Measurements from ENCODE around the gene ASMT. TPM values are rescaled to one million over a fixed set of nuclear protein-coding genes. Genes with fewer than 3 reads are reported as not detected.

Gene ASMT
- total and polyA plus RNA-seq, 2 donors from 2014 or later: 0.22 TPM; not detected in 1

DNA sequence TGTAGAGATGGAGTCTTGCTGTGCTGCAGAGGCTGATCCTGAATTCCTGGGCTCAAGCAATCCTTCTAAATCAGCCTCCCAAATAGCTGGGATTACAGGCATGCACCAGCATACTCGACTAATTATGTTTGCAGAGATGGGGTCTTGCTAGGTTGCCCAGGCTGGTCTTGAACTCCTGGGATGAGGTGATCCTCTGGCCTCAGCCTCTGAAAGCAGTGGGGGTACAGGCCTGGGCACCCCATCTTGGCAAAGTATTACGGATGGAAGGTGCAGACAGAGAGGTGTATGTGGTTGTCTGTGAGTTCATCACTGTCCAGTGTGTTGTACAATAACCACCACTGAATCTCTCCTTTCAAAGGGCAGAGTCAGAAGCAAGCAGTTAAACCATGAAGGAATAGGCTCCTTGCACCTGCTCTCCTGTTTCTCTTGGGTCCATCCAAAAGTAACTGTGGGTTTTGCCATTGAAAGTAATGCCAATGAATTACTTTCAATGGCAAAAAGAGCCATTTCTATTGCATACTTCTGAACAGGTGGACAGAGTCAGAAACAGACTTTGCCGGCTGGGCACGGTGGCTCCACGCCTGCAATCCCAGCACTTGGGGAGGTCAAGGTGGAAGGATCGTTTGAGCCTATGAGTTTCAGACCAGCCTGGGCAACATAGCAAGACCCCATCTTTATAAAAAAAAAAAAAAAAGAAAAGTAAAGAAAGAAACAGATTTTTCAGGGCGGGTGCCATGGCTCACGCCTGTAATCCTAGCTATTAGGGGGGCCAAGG is 30.4 kb upstream of the ASMT start:
- Histone ChIP-seq H3K27me3 (ENCODE audit: control insufficient read depth, insufficient read depth, low read length) (no peaks in the 10 kb centered on the region), H3K9me3 (ENCODE audit: control insufficient read depth in 2 of 3, insufficient read depth in 1 of 3, low read length in 3 of 3) (no peaks in the 10 kb centered on the region), H3K9ac (ENCODE audit: low read length in 3 of 3) (no peak overlapping the region), H3K4me1 (ENCODE audit: control insufficient read depth in 2 of 3, insufficient read depth in 2 of 3, low read depth in 1 of 3, low read length in 3 of 3) (no peaks in the 10 kb centered on the region), H3K36me3 (ENCODE audit: control insufficient read depth in 2 of 3, insufficient read depth in 3 of 3, low read length in 3 of 3) (no peaks in the 10 kb centered on the region), H3K27ac (ENCODE audit: low read depth in 2 of 2, low read length in 2 of 2) (no peak overlapping the region), H3K4me3 (ENCODE audit: low read length in 3 of 3) (no peak overlapping the region)
- no peak for DNase-seq
- intact Hi-C loops (cut with DNase I): no loop called here
- TF ChIP-seq, protein P1, sequence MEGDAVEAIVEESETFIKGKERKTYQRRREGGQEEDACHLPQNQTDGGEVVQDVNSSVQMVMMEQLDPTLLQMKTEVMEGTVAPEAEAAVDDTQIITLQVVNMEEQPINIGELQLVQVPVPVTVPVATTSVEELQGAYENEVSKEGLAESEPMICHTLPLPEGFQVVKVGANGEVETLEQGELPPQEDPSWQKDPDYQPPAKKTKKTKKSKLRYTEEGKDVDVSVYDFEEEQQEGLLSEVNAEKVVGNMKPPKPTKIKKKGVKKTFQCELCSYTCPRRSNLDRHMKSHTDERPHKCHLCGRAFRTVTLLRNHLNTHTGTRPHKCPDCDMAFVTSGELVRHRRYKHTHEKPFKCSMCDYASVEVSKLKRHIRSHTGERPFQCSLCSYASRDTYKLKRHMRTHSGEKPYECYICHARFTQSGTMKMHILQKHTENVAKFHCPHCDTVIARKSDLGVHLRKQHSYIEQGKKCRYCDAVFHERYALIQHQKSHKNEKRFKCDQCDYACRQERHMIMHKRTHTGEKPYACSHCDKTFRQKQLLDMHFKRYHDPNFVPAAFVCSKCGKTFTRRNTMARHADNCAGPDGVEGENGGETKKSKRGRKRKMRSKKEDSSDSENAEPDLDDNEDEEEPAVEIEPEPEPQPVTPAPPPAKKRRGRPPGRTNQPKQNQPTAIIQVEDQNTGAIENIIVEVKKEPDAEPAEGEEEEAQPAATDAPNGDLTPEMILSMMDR (IDR thresholded peaks at IDR 0.05; ENCODE audit: borderline replicate concordance, extremely low read depth, insufficient read depth): no peak
- no peak for FAIRE-seq

DNA sequence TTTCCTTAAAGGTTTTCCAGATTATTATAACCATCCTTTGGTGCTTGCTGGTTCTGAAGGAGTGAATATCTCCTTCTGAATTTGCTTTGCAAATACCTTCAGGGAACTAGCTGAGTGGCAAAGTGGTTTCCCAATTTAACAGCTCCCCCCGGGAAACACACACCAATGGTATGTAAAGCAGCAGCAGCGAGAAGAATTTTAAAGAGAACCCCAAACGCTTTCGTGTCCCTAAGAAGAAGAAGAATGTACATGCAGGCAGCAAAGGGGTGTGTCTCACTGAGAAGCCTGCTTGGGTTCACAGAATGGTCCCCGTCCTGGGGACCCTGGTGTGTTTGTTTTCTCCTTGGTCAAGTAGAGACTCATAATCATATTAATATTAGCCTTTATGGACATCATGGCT is 27.7 kb upstream of the ASMT start:
- Histone ChIP-seq H3K9ac (ENCODE audit: low read length in 3 of 3) (no peak overlapping the region), H3K27ac (ENCODE audit: low read depth in 2 of 2, low read length in 2 of 2) (no peak overlapping the region), H3K4me3 (ENCODE audit: low read length in 3 of 3) (no peak overlapping the region), H3K9me3 (ENCODE audit: control insufficient read depth in 2 of 3, insufficient read depth in 1 of 3, low read length in 3 of 3) (no peaks in the 10 kb centered on the region), H3K27me3 (ENCODE audit: control insufficient read depth, insufficient read depth, low read length) (no peaks in the 10 kb centered on the region), H3K4me1 (ENCODE audit: control insufficient read depth in 2 of 3, insufficient read depth in 2 of 3, low read depth in 1 of 3, low read length in 3 of 3) (no peaks in the 10 kb centered on the region), H3K36me3 (ENCODE audit: control insufficient read depth in 2 of 3, insufficient read depth in 3 of 3, low read length in 3 of 3) (no peaks in the 10 kb centered on the region)
- FAIRE-seq: no peak
- DNase-seq: no peak
- TF ChIP-seq, protein P1 (IDR thresholded peaks at IDR 0.05; ENCODE audit: borderline replicate concordance, extremely low read depth, insufficient read depth): no peak
- intact Hi-C loops (cut with DNase I): no loop called here

DNA sequence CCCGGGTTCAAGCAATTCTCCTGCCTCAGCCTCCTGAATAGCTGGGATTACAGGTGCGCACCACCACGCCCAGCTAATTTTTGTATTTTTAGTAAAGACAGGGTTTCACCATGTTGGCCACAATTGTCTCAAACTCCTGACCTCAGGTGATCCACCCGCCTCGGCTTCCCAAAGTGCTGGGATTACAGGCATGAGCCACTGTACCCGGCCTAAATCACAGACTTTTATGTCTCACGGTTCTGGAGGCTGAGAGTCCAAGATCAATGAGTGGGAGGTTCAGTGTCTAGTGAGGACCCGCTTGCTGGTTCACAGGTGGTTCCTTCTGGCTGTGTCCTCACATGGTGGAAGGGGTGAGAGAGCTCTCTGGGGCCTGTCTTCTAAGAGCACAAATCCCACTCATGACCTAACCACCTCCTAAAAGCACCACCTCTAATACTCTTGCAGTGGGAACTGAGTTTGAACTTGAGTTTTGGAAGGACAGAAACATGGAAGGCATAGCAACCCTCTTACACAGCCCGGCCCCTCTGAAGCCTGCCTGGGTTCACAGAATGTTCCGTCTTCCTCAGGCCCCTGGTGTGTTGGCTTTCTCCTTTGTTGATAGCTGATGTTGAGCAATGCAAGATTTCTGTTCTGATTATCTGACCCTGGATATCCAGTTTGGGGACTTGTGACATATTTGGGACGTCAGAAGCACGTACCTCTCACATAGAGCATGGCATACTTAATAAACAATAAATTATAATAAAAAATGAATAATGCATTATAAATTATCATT is 25.3 kb upstream of the ASMT start:
- H3K9ac ChIP-seq (ENCODE audit: low read length in 3 of 3): no peak overlapping the region
- no peaks in the 10 kb centered on the region for H3K9me3 ChIP-seq (ENCODE audit: control insufficient read depth in 2 of 3, insufficient read depth in 1 of 3, low read length in 3 of 3)
- no peak overlapping the region for H3K4me3 ChIP-seq (ENCODE audit: low read length in 3 of 3)
- FAIRE-seq (no peak), DNase-seq (no peak)
- H3K27me3 ChIP-seq (ENCODE audit: control insufficient read depth, insufficient read depth, low read length): no peaks in the 10 kb centered on the region
- H3K27ac ChIP-seq (ENCODE audit: low read depth in 2 of 2, low read length in 2 of 2): no peak overlapping the region
- peaks cover 4 to 9% (median 6%) of the 10 kb centered on the region in 3 donors for H3K36me3 ChIP-seq (ENCODE audit: control insufficient read depth in 2 of 3, insufficient read depth in 3 of 3, low read length in 3 of 3)
- H3K4me1 ChIP-seq (ENCODE audit: control insufficient read depth in 2 of 3, insufficient read depth in 2 of 3, low read depth in 1 of 3, low read length in 3 of 3): peaks cover 0 to 11% (median 0%) of the 10 kb centered on the region in 3 donors
- TF ChIP-seq, protein P1 (IDR thresholded peaks at IDR 0.05; ENCODE audit: borderline replicate concordance, extremely low read depth, insufficient read depth): no peak
- intact Hi-C loops (cut with DNase I): no loop called here
